CD4-positive, alpha-beta memory T cell (primary cell): ENCODE measurements around the gene ZBTB16. TPM values are rescaled to one million over a fixed set of nuclear protein-coding genes. Genes with fewer than 3 reads are reported as not detected.

ENCODE experiments used
- CTCF ChIA-PET: fragments of 350-600 bp; sonication (Branson Sonifier 250); formaldehyde crosslinking; loops from one replicate; lab custom pipeline; 2021; ENCODE audit warnings: inconsistent platforms; ENCODE audit not compliant: partially characterized antibody; lab: Charles Lee
- POLR2A ChIA-PET: fragments of 350-600 bp; sonication (Branson Sonifier 250); formaldehyde crosslinking; loops from one replicate; lab custom pipeline; 2021; ENCODE audit not compliant: partially characterized antibody; lab: Charles Lee
- DNase-seq, 5 donors: peaks; one replicate each; pipeline versions ENCODE4 v3.0.0 to v3.0.0-alpha.2; 2020 to 2022; ENCODE audit warnings: mixed read lengths in 1 of 5
- H3K27ac ChIP-seq: one replicate; pipeline ENCODE4 v1.7.0; 2013; ENCODE audit warnings: low read depth, low read length
- H3K27me3 ChIP-seq: 2 replicates; pipeline ENCODE4 v1.7.0; 2013; ENCODE audit warnings: mild to moderate bottlenecking, low read length, moderate library complexity; ENCODE audit not compliant: insufficient read depth
- H3K36me3 ChIP-seq: 2 replicates; pipeline ENCODE4 v1.7.0; 2013; ENCODE audit warnings: mild to moderate bottlenecking, low read length, moderate library complexity; ENCODE audit not compliant: insufficient read depth
- H3K4me1 ChIP-seq: 2 replicates; pipeline ENCODE4 v1.7.0; 2013; ENCODE audit warnings: mild to moderate bottlenecking, low read length, moderate library complexity; ENCODE audit not compliant: insufficient read depth
- H3K4me3 ChIP-seq, 2 donors: one replicate each; pipeline ENCODE4 v1.7.0; 2013; ENCODE audit warnings: low read length in 2 of 2, mild to moderate bottlenecking in 1 of 2
- H3K9me3 ChIP-seq, 2 donors: one replicate each; pipeline ENCODE4 v1.7.0; 2013; ENCODE audit warnings: low read length in 2 of 2, control low read depth in 1 of 2; ENCODE audit not compliant: control insufficient read depth in 1 of 2
- H3K27ac Mint-ChIP-seq, 7 donors: one replicate each; pipeline ENCODE4 v1.8.0; 2020 to 2021; ENCODE audit warnings: mixed read lengths in 7 of 7, mild to moderate bottlenecking in 6 of 7, inconsistent platforms in 3 of 7, moderate library complexity in 3 of 7
- H3K27me3 Mint-ChIP-seq, 2 donors: one replicate each; pipeline ENCODE4 v1.8.0; 2020 to 2021; ENCODE audit warnings: mixed read lengths in 2 of 2
- H3K36me3 Mint-ChIP-seq, 2 donors: one replicate each; pipeline ENCODE4 v1.8.0; 2020 to 2021; ENCODE audit warnings: mixed read lengths in 2 of 2, inconsistent platforms in 1 of 2, mild to moderate bottlenecking in 1 of 2
- H3K4me1 Mint-ChIP-seq, 4 donors: one replicate each; pipeline ENCODE4 v1.8.0; 2020 to 2021; ENCODE audit warnings: mixed read lengths in 4 of 4, mild to moderate bottlenecking in 1 of 4
- H3K4me3 Mint-ChIP-seq, 8 donors: one replicate each; pipeline ENCODE4 v1.8.0; 2020 to 2021; ENCODE audit warnings: mixed read lengths in 8 of 8, mild to moderate bottlenecking in 7 of 8, moderate library complexity in 6 of 8, inconsistent platforms in 3 of 8
- H3K9me3 Mint-ChIP-seq, 8 donors: one replicate each; pipeline ENCODE4 v1.8.0; 2020 to 2021; ENCODE audit warnings: mixed read lengths in 8 of 8, mild to moderate bottlenecking in 5 of 8, inconsistent platforms in 3 of 8, moderate library complexity in 1 of 8
- intact Hi-C: fragments of 100-400 bp; cut with micrococcal nuclease; formaldehyde crosslinking; loops from one replicate; pipeline ENCODE4 v1.15.1; 2023
- polyA plus RNA-seq, 2 donors: library from polyadenylated mRNA; unstranded; fragments of 300-500 nt; fragmentation: Illumina TruSeq; gene quantifications; one replicate each; pipeline ENCODE4 v1.2.3, GENCODE V29; 2021
- total RNA-seq, 2 experiments: library from RNA; stranded (reverse); gene quantifications; one replicate each; pipeline ENCODE4 v1.2.3, GENCODE V29; 2021

Gene ZBTB16
- total and polyA plus RNA-seq, 4 experiments from 2014 or later = 5.6 to 28.4 (median 8.6) TPM

DNA sequence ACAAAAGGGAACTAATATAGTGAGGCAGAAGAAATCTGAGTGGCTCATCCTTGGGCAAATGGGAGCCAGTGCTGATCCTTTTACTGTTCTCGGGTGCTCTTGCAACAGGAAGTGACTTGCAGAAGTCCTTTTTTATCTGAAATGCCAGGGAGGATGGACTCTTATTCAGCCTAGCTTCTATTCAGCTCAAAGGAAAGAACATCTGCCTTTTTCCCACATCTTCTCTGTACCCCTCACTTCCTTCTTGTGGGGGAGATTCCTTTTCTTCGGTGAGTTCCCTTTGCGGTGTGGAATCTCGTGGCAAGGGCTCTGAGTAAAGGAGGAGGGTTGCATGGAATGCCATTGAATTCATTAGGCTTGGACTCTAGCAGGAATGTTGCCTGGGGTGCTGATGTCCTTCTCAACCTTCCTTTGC, 76.2 kb downstream of the ZBTB16 start:
- DNase-seq = no peak
- intact Hi-C loops = no loop called here
- Histone ChIP-seq H3K27ac (no peak overlapping the region), H3K9me3 (no peaks in the 10 kb centered on the region), H3K36me3 (no peaks in the 10 kb centered on the region), H3K27me3 (no peaks in the 10 kb centered on the region), H3K4me3 (no peak overlapping the region), H3K4me1 (peaks cover 17% of the 10 kb centered on the region)
- H3K4me1 Mint-ChIP-seq = peaks cover 19 to 56% (median 44%) of the 10 kb centered on the region in 4 donors
- H3K27ac Mint-ChIP-seq = peak overlapping the region in 1 of 7 donors; percentile 28
- ChIA-PET CTCF (no interaction called here), POLR2A (interaction anchor here (0.8 kb wide), 1 partner anchor 24 kb away, joined by 3 read pairs; no protein-coding TSS in a partner anchor)
- peaks cover under 1 to 8% of the 10 kb centered on the region in 2 donors for H3K36me3 Mint-ChIP-seq
- no peaks in the 10 kb centered on the region for H3K27me3 Mint-ChIP-seq
- H3K4me3 Mint-ChIP-seq = no peak overlapping the region
- no peaks in the 10 kb centered on the region for H3K9me3 Mint-ChIP-seq

DNA sequence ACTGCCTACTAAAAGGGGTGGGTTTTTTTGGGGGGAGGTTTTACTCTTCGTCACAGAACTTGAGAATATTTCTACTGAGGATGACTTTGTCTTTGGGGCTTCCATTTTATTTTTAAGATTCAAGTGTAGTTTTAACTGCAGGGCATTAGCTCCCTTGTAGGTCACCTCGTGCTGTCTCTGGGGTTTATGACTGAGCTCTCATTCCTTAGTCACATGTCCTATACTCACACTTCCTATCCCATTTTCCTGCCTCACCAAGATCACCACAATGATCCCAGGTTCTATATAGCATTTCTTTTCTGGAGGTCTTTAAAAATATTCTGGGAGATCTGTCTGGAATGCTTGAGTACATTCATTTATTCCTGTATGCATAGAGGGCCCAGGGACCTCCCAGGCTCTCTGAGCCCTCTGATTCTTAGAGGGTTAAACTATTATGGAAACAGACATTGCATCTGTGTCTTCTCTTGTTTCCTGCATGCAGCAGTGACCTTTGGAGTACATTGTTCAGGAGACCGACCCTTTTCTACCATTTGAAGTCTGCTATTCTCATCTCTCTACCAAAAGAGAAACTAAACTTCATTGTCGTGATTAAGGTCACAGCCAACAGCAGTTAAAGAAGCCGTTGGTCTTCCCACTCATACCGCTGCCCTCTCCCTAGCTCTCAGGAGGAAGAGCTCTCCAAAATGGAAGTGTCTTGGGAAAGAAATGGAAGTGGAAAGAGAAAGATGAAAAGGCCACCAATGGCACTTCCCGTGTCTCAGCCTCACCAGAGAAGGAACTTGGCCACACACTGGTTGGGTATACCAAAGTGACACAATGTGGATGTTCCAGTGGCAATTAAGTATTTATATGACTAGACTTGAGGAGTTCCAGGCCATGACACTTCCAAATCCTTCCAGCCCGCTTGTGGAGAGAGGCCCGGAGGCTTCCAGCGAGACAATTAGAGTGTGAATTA, 77.5 kb downstream of the ZBTB16 start:
- Mint-ChIP-seq H3K4me3 (peak overlapping the region; percentile 22 to 76 (median 58)), H3K27ac (peak overlapping the region in 5 of 7 donors; percentile 24 to 78 (median 54)), H3K4me1 (peaks cover 14 to 50% (median 39%) of the 10 kb centered on the region in 4 donors), H3K27me3 (no peaks in the 10 kb centered on the region), H3K36me3 (peaks cover 2 to 14% of the 10 kb centered on the region in 2 donors), H3K9me3 (no peaks in the 10 kb centered on the region)
- POLR2A ChIA-PET = interaction anchor here (0.6 to 0.8 kb wide), 2 partner anchors 19 to 23 kb away, joined by 3 read pairs; no protein-coding TSS in a partner anchor
- H3K27ac ChIP-seq = no peak overlapping the region
- no peak overlapping the region for H3K4me3 ChIP-seq
- H3K9me3 ChIP-seq = no peaks in the 10 kb centered on the region
- CTCF ChIA-PET = interaction anchor here (0.7 to 1.0 kb wide), 2 partner anchors 12 to 124 kb away, joined by 3 to 4 read pairs; no protein-coding TSS in a partner anchor
- intact Hi-C loops = no loop called here
- H3K27me3 ChIP-seq = no peaks in the 10 kb centered on the region
- DNase-seq = no peak
- peaks cover 10% of the 10 kb centered on the region for H3K4me1 ChIP-seq
- no peaks in the 10 kb centered on the region for H3K36me3 ChIP-seq

- Histone ChIP-seq H3K9me3 (no peaks in the 10 kb centered on the region), H3K4me1 (peaks cover 10% of the 10 kb centered on the region), H3K4me3 (no peak overlapping the region), H3K36me3 (no peaks in the 10 kb centered on the region), H3K27ac (no peak overlapping the region), H3K27me3 (no peaks in the 10 kb centered on the region)
- DNase-seq = no peak
- no peaks in the 10 kb centered on the region for H3K9me3 Mint-ChIP-seq
- H3K27me3 Mint-ChIP-seq = no peaks in the 10 kb centered on the region
- H3K27ac Mint-ChIP-seq = peak overlapping the region in 2 of 7 donors; percentile 24 to 36
- POLR2A ChIA-PET = no interaction called here
- H3K4me1 Mint-ChIP-seq = peaks cover 13 to 50% (median 39%) of the 10 kb centered on the region in 4 donors
- H3K4me3 Mint-ChIP-seq = no peak overlapping the region
- CTCF ChIA-PET = no interaction called here
- intact Hi-C loops = no loop called here
- peaks cover 2 to 14% of the 10 kb centered on the region in 2 donors for H3K36me3 Mint-ChIP-seq
These were observed 78.3 kb downstream of the ZBTB16 start for GRCh38 chr11:114137838-114138237.

GRCh38 chr11:114138411-114138810, 78.9 kb downstream of the ZBTB16 start:
- peaks cover 10% of the 10 kb centered on the region for H3K4me1 ChIP-seq

DNA sequence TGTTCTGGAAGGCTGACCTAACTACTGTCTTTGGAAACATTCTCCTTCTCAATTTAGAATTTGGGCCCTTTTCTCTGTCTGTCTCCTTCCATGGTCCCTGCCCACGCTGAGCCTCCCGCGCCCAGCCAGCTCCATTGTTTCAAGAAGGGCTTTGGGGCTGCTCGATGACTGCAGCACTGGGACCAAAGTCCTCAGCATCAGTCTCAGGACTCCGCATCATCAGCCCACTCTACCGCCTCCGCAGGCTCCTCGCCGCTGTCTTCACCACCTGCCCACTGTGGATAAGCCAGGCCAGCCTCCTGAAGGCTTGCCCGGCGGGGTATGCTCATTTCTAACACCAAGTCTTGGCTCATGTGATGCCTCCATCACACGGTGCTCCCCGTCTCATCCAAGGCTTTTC, 81.3 kb downstream of the ZBTB16 start:
- no peak overlapping the region for H3K27ac ChIP-seq
- H3K4me3 ChIP-seq = no peak overlapping the region
- Mint-ChIP-seq H3K4me3 (no peak overlapping the region), H3K9me3 (no peaks in the 10 kb centered on the region), H3K27ac (peak overlapping the region in 1 of 7 donors; percentile 5), H3K27me3 (no peaks in the 10 kb centered on the region), H3K4me1 (peaks cover 16 to 56% (median 29%) of the 10 kb centered on the region in 4 donors), H3K36me3 (peaks cover 2 to 14% of the 10 kb centered on the region in 2 donors)
- no peaks in the 10 kb centered on the region for H3K9me3 ChIP-seq
- H3K27me3 ChIP-seq = peaks cover 3% of the 10 kb centered on the region
- H3K36me3 ChIP-seq = no peaks in the 10 kb centered on the region
- no peak for DNase-seq
- intact Hi-C loops = no loop called here
- peaks cover 9% of the 10 kb centered on the region for H3K4me1 ChIP-seq
- POLR2A ChIA-PET = no interaction called here
- CTCF ChIA-PET = no interaction called here

More at GRCh38 chr11:114138411-114138810, 78.9 kb downstream of the ZBTB16 start:
- no peaks in the 10 kb centered on the region for H3K9me3 Mint-ChIP-seq
- ChIA-PET CTCF (no interaction called here), POLR2A (no interaction called here)
- Histone ChIP-seq H3K4me3 (no peak overlapping the region), H3K9me3 (no peaks in the 10 kb centered on the region), H3K27ac (no peak overlapping the region), H3K36me3 (no peaks in the 10 kb centered on the region), H3K27me3 (no peaks in the 10 kb centered on the region)
- no peak overlapping the region for H3K4me3 Mint-ChIP-seq
- intact Hi-C loops = no loop called here
- peaks cover 13 to 54% (median 39%) of the 10 kb centered on the region in 4 donors for H3K4me1 Mint-ChIP-seq
- peaks cover 2 to 14% of the 10 kb centered on the region in 2 donors for H3K36me3 Mint-ChIP-seq
- no peaks in the 10 kb centered on the region for H3K27me3 Mint-ChIP-seq
- no peak overlapping the region for H3K27ac Mint-ChIP-seq
- DNase-seq = no peak

DNA sequence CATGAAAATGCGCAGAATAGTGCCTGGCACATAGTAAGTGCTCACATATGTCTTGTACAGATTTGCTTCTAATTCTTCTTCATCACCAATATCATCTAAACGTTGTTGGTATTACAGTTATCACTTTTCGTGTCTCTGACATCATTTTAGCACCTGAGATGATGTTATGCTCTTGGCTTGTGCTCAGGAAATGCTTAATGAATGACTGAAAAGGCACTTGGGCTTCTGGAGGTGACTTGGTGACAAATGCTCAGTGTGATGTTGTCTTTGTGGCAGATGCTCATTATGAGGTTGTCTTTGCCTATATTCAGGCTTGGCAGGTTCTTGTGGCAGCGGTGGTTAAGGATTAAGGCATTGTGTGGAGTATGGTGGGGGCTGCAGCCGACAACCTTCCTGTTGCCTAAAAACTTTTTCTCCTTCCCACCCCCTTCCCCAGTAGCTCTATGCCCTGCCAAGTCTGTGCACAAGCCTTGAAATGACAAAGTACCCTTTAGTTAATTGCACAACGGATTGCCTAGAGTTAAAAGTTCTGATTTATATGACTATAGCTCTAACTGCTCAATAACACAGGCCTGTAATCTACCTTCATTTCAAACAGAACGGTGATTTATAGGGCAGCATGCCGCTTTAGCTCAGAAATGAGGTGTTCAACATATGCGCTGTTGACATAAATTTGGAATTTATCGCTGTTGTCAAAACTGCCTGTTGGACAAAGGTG, 82.5 kb downstream of the ZBTB16 start:
- no peak overlapping the region for H3K4me3 ChIP-seq
- H3K27me3 ChIP-seq = peaks cover 3% of the 10 kb centered on the region
- Mint-ChIP-seq H3K27ac (peak overlapping the region in 1 of 7 donors; percentile 19), H3K27me3 (no peaks in the 10 kb centered on the region), H3K4me1 (peaks cover 11 to 47% (median 22%) of the 10 kb centered on the region in 4 donors), H3K4me3 (no peak overlapping the region), H3K9me3 (no peaks in the 10 kb centered on the region), H3K36me3 (peaks cover 2 to 14% of the 10 kb centered on the region in 2 donors)
- H3K9me3 ChIP-seq = no peaks in the 10 kb centered on the region
- DNase-seq = no peak
- no peaks in the 10 kb centered on the region for H3K36me3 ChIP-seq
- POLR2A ChIA-PET = interaction anchor here (1.0 kb wide), 1 partner anchor 31 kb away, joined by 3 read pairs; no protein-coding TSS in a partner anchor
- peaks cover 6% of the 10 kb centered on the region for H3K4me1 ChIP-seq
- CTCF ChIA-PET = interaction anchor here (1.1 kb wide), 1 partner anchor 8 kb away, joined by 3 read pairs; no protein-coding TSS in a partner anchor
- no peak overlapping the region for H3K27ac ChIP-seq
- intact Hi-C loops = no loop called here
